MM.1S (cell line): ENCODE results near the gene CDH12.

Experiments
- EZH2 ChIP-seq: fragments of 300-600 bp; sonication (generic); optimal IDR thresholded peaks from 2 replicates; pipeline ENCODE3; 2017; ENCODE audit warnings: low read depth, mild to moderate bottlenecking, antibody characterized with exemption, low read length, mixed read lengths
- EZH2phosphoT487 ChIP-seq: fragments of 300-600 bp; sonication (generic); IDR thresholded peaks from 2 replicates; pipeline ENCODE4 v1.6.1; 2018; ENCODE audit warnings: antibody characterized with exemption, low read length
- TF ChIP-seq, protein P1 (sequence below): fragments of 300-600 bp; sonication (generic); IDR thresholded peaks from 2 replicates; pipeline ENCODE4 v1.5.1; 2016; ENCODE audit warnings: antibody characterized with exemption, low read length, mixed read lengths

DNA sequence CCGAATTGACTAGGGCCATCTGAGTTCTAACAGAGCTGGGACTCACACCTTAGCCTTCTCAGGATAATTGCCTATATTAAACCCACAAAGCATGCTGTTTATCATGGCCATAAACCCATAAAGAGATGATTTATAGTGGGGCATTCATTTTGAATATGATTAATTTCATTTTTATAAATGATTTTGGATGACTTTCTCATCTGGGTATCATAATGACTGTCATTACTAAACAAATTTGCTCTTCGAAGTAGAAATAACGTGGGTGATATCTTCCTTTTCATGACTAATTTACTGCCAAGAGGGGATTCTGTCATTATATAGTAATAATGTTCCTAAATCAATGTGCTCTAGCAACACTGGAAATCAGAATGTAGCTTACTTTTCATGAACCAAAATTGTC lies 498.2 kb downstream of the CDH12 start:
- TF ChIP-seq, protein P1, sequence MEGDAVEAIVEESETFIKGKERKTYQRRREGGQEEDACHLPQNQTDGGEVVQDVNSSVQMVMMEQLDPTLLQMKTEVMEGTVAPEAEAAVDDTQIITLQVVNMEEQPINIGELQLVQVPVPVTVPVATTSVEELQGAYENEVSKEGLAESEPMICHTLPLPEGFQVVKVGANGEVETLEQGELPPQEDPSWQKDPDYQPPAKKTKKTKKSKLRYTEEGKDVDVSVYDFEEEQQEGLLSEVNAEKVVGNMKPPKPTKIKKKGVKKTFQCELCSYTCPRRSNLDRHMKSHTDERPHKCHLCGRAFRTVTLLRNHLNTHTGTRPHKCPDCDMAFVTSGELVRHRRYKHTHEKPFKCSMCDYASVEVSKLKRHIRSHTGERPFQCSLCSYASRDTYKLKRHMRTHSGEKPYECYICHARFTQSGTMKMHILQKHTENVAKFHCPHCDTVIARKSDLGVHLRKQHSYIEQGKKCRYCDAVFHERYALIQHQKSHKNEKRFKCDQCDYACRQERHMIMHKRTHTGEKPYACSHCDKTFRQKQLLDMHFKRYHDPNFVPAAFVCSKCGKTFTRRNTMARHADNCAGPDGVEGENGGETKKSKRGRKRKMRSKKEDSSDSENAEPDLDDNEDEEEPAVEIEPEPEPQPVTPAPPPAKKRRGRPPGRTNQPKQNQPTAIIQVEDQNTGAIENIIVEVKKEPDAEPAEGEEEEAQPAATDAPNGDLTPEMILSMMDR: no peak
- TF ChIP-seq EZH2: no peak
- TF ChIP-seq EZH2phosphoT487: no peak
